Natural killer cell (primary cell): ENCODE measurements around the gene C6orf163. TPM values are rescaled to one million over a fixed set of nuclear protein-coding genes. Genes with fewer than 3 reads are reported as not detected.

ENCODE experiments used
- ATAC-seq, 3 donors: fragments of 150-1000 bp in 2 of 3; fragments of 200-7000 bp in 1 of 3; cut with Tn5 transposase; 1 replicate in 1 of 3; 2 replicates in 2 of 3; pipeline ENCODE4 v1.10.0; 2021; ENCODE audit warnings: mild to moderate bottlenecking in 2 of 3, moderate library complexity in 2 of 3
- DNase-seq, 2 donors: peaks; one replicate each; pipeline versions ENCODE4 v3.0.0 to v3.0.0-alpha.2; 2013 to 2021; ENCODE audit warnings: mixed read lengths in 1 of 2
- H3K27ac ChIP-seq: one replicate; pipeline ENCODE4 v1.5.1; 2013; ENCODE audit warnings: mild to moderate bottlenecking, low read length
- H3K27me3 ChIP-seq: one replicate; pipeline ENCODE4 v1.6.1; 2013; ENCODE audit warnings: low read length; ENCODE audit not compliant: control insufficient read depth, insufficient read depth
- H3K36me3 ChIP-seq: one replicate; pipeline ENCODE4 v1.6.1; 2013; ENCODE audit warnings: low read length; ENCODE audit not compliant: control insufficient read depth, insufficient read depth
- H3K4me1 ChIP-seq: one replicate; pipeline ENCODE4 v1.6.1; 2013; ENCODE audit warnings: low read length; ENCODE audit not compliant: control insufficient read depth, insufficient read depth
- H3K4me3 ChIP-seq: one replicate; pipeline ENCODE4 v1.5.1; 2013; ENCODE audit warnings: low read length
- H3K9me3 ChIP-seq: one replicate; pipeline ENCODE4 v1.6.1; 2013; ENCODE audit warnings: low read length; ENCODE audit not compliant: control insufficient read depth, insufficient read depth
- H3K27ac Mint-ChIP-seq, 2 donors: one replicate each; pipeline ENCODE4 v1.8.0; 2022; ENCODE audit warnings: mild to moderate bottlenecking in 2 of 2, mixed read lengths in 2 of 2, moderate library complexity in 1 of 2
- H3K27me3 Mint-ChIP-seq, 2 donors: one replicate each; pipeline ENCODE4 v1.8.0; 2022; ENCODE audit warnings: low read depth in 2 of 2, mixed read lengths in 2 of 2
- H3K36me3 Mint-ChIP-seq: one replicate; pipeline ENCODE4 v1.8.0; 2022; ENCODE audit warnings: mixed read lengths
- H3K4me1 Mint-ChIP-seq, 2 donors: one replicate each; pipeline ENCODE4 v1.8.0; 2022; ENCODE audit warnings: mixed read lengths in 2 of 2
- H3K4me3 Mint-ChIP-seq: one replicate; pipeline ENCODE4 v1.8.0; 2022; ENCODE audit warnings: mild to moderate bottlenecking, moderate library complexity, mixed read lengths
- H3K9me3 Mint-ChIP-seq, 2 donors: one replicate each; pipeline ENCODE4 v1.8.0; 2022; ENCODE audit warnings: mixed read lengths in 2 of 2
- WGBS: methylation state at CpG from one replicate; pipeline ENCODE4 v1.1.7; 2013; ENCODE audit warnings: missing lambda C conversion rate; ENCODE audit not compliant: insufficient coverage; 5-methylcytosine and 5-hydroxymethylcytosine counted together
- intact Hi-C: fragments of 100-400 bp; cut with micrococcal nuclease; formaldehyde crosslinking; loops from one replicate; pipeline ENCODE4 v1.14.2; 2022
- total RNA-seq, 4 donors: library from RNA; stranded (reverse); fragments of 120-200 nt in 1 of 4; gene quantifications; one replicate each; pipeline versions ENCODE4 v1.2.3 to v1.2.4, GENCODE V29; 2013 to 2022
- TF ChIP-seq, protein P1 (sequence below): fragments of 200-600 bp; IDR thresholded peaks from one replicate; pipeline ENCODE4 v1.8.0; 2022; ENCODE audit warnings: antibody characterized with exemption

Gene C6orf163
- total RNA-seq, 3 donors from 2014 or later (not counting 1 experiment from before 2014, with no cell fraction given), result 1.8 to 3.2 (median 2.3) TPM

DNA sequence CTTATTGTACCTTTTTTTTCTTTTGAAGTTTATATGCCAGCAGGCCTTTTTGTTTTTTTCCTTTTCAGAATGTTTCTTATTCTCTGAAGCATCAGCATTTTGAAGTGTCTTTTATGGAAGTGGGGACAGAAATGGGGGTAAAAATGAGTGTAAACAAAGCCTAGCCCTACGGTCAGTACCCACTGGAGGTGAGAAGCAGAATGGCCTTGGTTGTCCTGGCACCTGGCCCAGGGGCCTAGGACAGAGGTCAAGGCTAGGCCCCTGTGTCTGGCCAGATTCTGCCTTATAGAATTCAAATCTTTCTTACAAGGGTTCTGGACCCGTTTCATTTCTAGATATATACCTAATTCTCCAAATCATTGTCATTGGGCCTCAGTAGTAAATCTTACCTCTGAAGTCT is 3.5 kb upstream of the C6orf163 start:
- intact Hi-C loops, result no loop called here
- TF ChIP-seq, protein P1, sequence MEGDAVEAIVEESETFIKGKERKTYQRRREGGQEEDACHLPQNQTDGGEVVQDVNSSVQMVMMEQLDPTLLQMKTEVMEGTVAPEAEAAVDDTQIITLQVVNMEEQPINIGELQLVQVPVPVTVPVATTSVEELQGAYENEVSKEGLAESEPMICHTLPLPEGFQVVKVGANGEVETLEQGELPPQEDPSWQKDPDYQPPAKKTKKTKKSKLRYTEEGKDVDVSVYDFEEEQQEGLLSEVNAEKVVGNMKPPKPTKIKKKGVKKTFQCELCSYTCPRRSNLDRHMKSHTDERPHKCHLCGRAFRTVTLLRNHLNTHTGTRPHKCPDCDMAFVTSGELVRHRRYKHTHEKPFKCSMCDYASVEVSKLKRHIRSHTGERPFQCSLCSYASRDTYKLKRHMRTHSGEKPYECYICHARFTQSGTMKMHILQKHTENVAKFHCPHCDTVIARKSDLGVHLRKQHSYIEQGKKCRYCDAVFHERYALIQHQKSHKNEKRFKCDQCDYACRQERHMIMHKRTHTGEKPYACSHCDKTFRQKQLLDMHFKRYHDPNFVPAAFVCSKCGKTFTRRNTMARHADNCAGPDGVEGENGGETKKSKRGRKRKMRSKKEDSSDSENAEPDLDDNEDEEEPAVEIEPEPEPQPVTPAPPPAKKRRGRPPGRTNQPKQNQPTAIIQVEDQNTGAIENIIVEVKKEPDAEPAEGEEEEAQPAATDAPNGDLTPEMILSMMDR, result no peak
- no peaks in the 10 kb centered on the region for H3K9me3 ChIP-seq
- DNase-seq (no peak), ATAC-seq (no peak)
- no peaks in the 10 kb centered on the region for H3K27me3 ChIP-seq
- Mint-ChIP-seq H3K36me3 (no peaks in the 10 kb centered on the region), H3K9me3 (no peaks in the 10 kb centered on the region), H3K27me3 (no peaks in the 10 kb centered on the region), H3K4me1 (no peaks in the 10 kb centered on the region), H3K27ac (no peak overlapping the region), H3K4me3 (no peak overlapping the region)
- H3K36me3 ChIP-seq, result no peaks in the 10 kb centered on the region
- WGBS, result 100% methylated on average over 2 of the region's 2 CpGs
- no peaks in the 10 kb centered on the region for H3K4me1 ChIP-seq
- H3K27ac ChIP-seq, result no peak overlapping the region
- H3K4me3 ChIP-seq, result no peak overlapping the region

DNA sequence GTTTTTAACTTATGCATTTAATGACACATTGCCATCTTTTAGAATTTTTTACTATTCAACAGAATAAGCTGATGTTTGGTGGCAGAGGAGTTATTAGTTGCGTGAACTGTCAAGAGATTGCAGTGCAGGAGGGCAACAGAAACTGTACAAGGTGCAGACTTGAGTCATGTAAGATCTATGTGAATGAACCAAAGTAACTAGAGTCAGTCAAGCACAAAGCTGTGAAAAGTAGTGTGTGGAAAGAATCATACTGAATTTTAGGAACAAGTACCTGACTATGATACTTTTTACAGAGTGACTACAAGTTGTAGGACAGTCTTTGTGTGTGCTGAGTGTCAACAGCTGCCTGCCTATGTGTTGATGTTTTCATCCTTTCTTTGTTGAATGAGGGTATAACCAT is 2.7 kb upstream of the C6orf163 start:
- no peaks in the 10 kb centered on the region for H3K27me3 ChIP-seq
- TF ChIP-seq, protein P1, result no peak
- no peak overlapping the region for H3K4me3 Mint-ChIP-seq
- no peaks in the 10 kb centered on the region for H3K9me3 ChIP-seq
- no peak overlapping the region for H3K27ac Mint-ChIP-seq
- H3K4me1 Mint-ChIP-seq, result no peaks in the 10 kb centered on the region
- 96% methylated on average over 1 of the region's 1 CpG for WGBS
- no peak for DNase-seq
- intact Hi-C loops, result no loop called here
- no peak for ATAC-seq
- no peaks in the 10 kb centered on the region for H3K4me1 ChIP-seq
- no peaks in the 10 kb centered on the region for H3K36me3 Mint-ChIP-seq
- H3K27me3 Mint-ChIP-seq, result no peaks in the 10 kb centered on the region
- no peak overlapping the region for H3K4me3 ChIP-seq
- no peaks in the 10 kb centered on the region for H3K36me3 ChIP-seq
- no peaks in the 10 kb centered on the region for H3K9me3 Mint-ChIP-seq
- no peak overlapping the region for H3K27ac ChIP-seq

DNA sequence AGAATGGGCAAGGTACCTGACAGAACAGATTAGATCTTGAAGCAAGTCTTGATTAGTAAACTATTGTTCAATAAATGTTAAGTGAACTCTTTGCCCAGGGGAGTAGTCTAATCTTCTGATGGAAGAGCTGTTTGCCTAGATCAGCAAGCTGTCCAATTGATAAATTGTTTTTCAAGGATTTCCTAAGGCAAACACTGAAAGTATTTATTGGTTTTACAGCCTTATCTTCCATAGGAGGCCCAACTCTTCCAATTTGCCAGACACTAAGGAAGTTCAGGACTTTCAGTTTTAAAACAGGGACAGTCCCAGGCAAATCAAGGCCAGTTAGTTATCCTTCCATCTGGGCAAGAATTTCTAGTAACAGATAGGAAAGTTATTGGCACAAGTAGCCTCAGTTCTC is 1.8 kb upstream of the C6orf163 start:
- Histone ChIP-seq H3K9me3 (no peaks in the 10 kb centered on the region), H3K4me1 (no peaks in the 10 kb centered on the region), H3K36me3 (no peaks in the 10 kb centered on the region), H3K4me3 (no peak overlapping the region), H3K27ac (no peak overlapping the region), H3K27me3 (no peaks in the 10 kb centered on the region)
- Mint-ChIP-seq H3K4me1 (no peaks in the 10 kb centered on the region), H3K27ac (no peak overlapping the region), H3K36me3 (no peaks in the 10 kb centered on the region), H3K9me3 (no peaks in the 10 kb centered on the region), H3K4me3 (no peak overlapping the region), H3K27me3 (no peaks in the 10 kb centered on the region)
- no peak for DNase-seq
- intact Hi-C loops, result no loop called here
- TF ChIP-seq, protein P1, result no peak
- no peak for ATAC-seq

DNA sequence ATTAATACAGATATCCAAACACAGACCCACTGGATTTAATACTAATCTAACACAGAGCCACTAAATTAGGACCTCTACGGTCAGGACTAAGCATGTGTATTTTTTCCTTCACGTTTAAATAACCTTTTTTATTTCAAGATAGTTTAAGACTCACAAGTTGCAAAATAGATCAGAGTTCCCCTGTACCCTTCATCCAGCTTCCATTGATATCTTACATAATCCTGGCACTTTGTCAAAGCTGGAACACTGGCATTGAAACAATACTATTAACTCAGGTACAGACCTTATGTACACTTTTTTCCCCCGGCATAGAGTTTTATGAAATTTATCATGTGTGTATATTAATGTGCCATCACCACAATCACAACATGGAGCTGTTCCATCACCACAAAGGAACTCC is 2.1 kb downstream of the C6orf163 start:
- Mint-ChIP-seq H3K36me3 (no peaks in the 10 kb centered on the region), H3K9me3 (no peaks in the 10 kb centered on the region), H3K4me1 (no peaks in the 10 kb centered on the region), H3K27ac (no peak overlapping the region), H3K4me3 (no peak overlapping the region), H3K27me3 (no peaks in the 10 kb centered on the region)
- intact Hi-C loops, result no loop called here
- Histone ChIP-seq H3K27ac (no peak overlapping the region), H3K27me3 (no peaks in the 10 kb centered on the region), H3K4me1 (no peaks in the 10 kb centered on the region), H3K9me3 (no peaks in the 10 kb centered on the region), H3K4me3 (no peak overlapping the region), H3K36me3 (no peaks in the 10 kb centered on the region)
- no peak for DNase-seq
- ATAC-seq, result no peak
- TF ChIP-seq, protein P1, result no peak
- WGBS, result 93% methylated on average over 2 of the region's 3 CpGs
